PFSK-1 (cell line): ENCODE measurements around the gene MYH3.

Experiments
- POLR2AphosphoS5 ChIP-seq: IDR thresholded peaks from 2 replicates; pipeline ENCODE4 v1.6.1; 2012; ENCODE audit warnings: low read depth, mild to moderate bottlenecking, control low read depth, low read length, moderate library complexity
- SIN3A ChIP-seq: IDR thresholded peaks from 2 replicates; pipeline ENCODE4 v1.6.1; 2012; ENCODE audit warnings: mild to moderate bottlenecking, low read length, moderate library complexity, borderline replicate concordance; ENCODE audit not compliant: insufficient read depth

DNA sequence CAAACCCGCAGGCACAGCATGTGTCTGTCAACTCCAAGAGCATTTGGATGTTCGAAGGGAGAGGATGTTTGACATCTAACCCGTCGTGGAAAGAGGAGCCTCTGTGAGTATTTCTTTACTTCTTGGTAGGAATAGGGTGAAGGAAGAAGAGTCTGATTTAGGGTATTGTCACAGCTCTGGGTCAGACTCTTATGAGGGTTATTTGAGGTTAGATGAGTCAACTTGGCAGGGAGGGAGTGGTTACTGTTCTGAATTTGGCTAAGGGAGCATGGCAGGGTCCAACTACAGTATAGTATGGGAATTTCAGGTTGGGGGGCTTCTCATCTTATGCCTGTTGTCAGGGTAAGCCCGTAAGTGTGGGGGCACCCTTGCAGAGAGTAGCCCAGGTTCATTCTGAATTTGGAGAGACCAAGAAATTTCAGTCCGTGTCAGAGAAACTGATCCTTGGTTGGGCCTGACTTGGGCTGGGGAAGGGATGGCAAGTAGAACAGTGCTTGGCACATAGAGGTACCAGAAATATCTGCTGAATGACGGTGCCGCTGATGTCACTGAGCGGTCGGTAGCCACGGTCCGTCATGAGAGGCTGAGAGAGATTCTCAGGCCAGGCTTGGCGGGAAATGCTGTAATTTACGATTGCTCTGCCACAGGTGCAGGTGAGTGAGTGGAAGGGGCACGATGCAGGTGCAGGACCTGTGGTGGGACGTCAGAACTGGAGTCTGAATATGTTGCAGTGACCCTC is 43.2 kb downstream of the MYH3 start:
- TF ChIP-seq SIN3A (no peak), POLR2AphosphoS5 (no peak)
